ENCODE results near the gene SIRT4. TPM values are rescaled to one million over a fixed set of nuclear protein-coding genes. Genes with fewer than 3 reads are reported as not detected.
"Not testable (repeated sequence)": the region's sequence is repeated elsewhere in the genome, so short reads cannot be mapped to it uniquely, and the experiment has no call there.

Gene SIRT4
- total and polyA plus RNA-seq, 2 donors, result 1.8 to 2.3 TPM

GRCh38 chr12:120292661-120293531, 9.2 kb upstream of the SIRT4 start, which contains the start of gene RNU4-1:
Gene RNU4-1 (minus strand): TSS chr12:120293237.
- peak within 1 kb of the TSS; percentile 46 for H3K4me3 ChIP-seq (ENCODE audit: low read depth, low read length)
- H3K4me1 ChIP-seq (ENCODE audit: insufficient read depth), result no peaks in the 10 kb centered on the region
- H3K27ac ChIP-seq (ENCODE audit: low read depth), result peak within 1 kb of the TSS; percentile 95
- H3K36me3 ChIP-seq (ENCODE audit: insufficient read depth), result no peaks in the 10 kb centered on the region
- WGBS, result under 1% methylated on average over 29 of the region's 29 CpGs
- DNase-seq (ENCODE audit: extremely low spot score), result peak; percentile 91

GRCh38 chr12:120314220-120314619, 12.1 kb downstream of the SIRT4 start:
- no peak for DNase-seq (ENCODE audit: extremely low spot score)
- no peaks in the 10 kb centered on the region for H3K36me3 ChIP-seq (ENCODE audit: insufficient read depth)
- no peaks in the 10 kb centered on the region for H3K4me1 ChIP-seq (ENCODE audit: insufficient read depth)
- WGBS, result 53% methylated on average over 5 of the region's 5 CpGs
- no peak overlapping the region for H3K27ac ChIP-seq (ENCODE audit: low read depth)
- no peak overlapping the region for H3K4me3 ChIP-seq (ENCODE audit: low read depth, low read length)

- WGBS, result 46% methylated on average over 9 of the region's 9 CpGs
- Histone ChIP-seq H3K4me1 (ENCODE audit: insufficient read depth) (no peaks in the 10 kb centered on the region), H3K36me3 (ENCODE audit: insufficient read depth) (no peaks in the 10 kb centered on the region), H3K27ac (ENCODE audit: low read depth) (peak overlapping the region; percentile 81), H3K4me3 (ENCODE audit: low read depth, low read length) (peak overlapping the region; percentile 39)
- DNase-seq (ENCODE audit: extremely low spot score), result no peak
Measured at GRCh38 chr12:120316798-120317223, 14.7 kb downstream of the SIRT4 start.

GRCh38 chr12:120317224-120318105, 15.3 kb downstream of the SIRT4 start:
- H3K27ac ChIP-seq (ENCODE audit: low read depth), result peak overlapping the region; percentile 81
- no peaks in the 10 kb centered on the region for H3K36me3 ChIP-seq (ENCODE audit: insufficient read depth)
- H3K4me3 ChIP-seq (ENCODE audit: low read depth, low read length), result peak overlapping the region; percentile 39
- no peaks in the 10 kb centered on the region for H3K4me1 ChIP-seq (ENCODE audit: insufficient read depth)
- peak; percentile 99 for DNase-seq (ENCODE audit: extremely low spot score)
- WGBS, result 1% methylated on average over 42 of the region's 42 CpGs

- H3K4me1 ChIP-seq (ENCODE audit: insufficient read depth), result no peaks in the 10 kb centered on the region
- DNase-seq (ENCODE audit: extremely low spot score), result no peak
- H3K4me3 ChIP-seq (ENCODE audit: low read depth, low read length), result no peak overlapping the region
- 70% methylated on average over 13 of the region's 13 CpGs for WGBS
- H3K36me3 ChIP-seq (ENCODE audit: insufficient read depth), result no peaks in the 10 kb centered on the region
- no peak overlapping the region for H3K27ac ChIP-seq (ENCODE audit: low read depth)
Measured at GRCh38 chr12:120321382-120322202, 19.5 kb downstream of the SIRT4 start.

- no peaks in the 10 kb centered on the region for H3K4me1 ChIP-seq (ENCODE audit: insufficient read depth)
- no peaks in the 10 kb centered on the region for H3K36me3 ChIP-seq (ENCODE audit: insufficient read depth)
- no peak for DNase-seq (ENCODE audit: extremely low spot score)
- H3K27ac ChIP-seq (ENCODE audit: low read depth), result no peak overlapping the region
- 82% methylated on average over 2 of the region's 2 CpGs for WGBS
- no peak overlapping the region for H3K4me3 ChIP-seq (ENCODE audit: low read depth, low read length)
Measured at GRCh38 chr12:120323772-120324171, 21.7 kb downstream of the SIRT4 start.

GRCh38 chr12:120324841-120325417, 22.8 kb downstream of the SIRT4 start:
- Histone ChIP-seq H3K4me3 (ENCODE audit: low read depth, low read length) (no peak overlapping the region), H3K27ac (ENCODE audit: low read depth) (no peak overlapping the region), H3K4me1 (ENCODE audit: insufficient read depth) (no peaks in the 10 kb centered on the region), H3K36me3 (ENCODE audit: insufficient read depth) (no peaks in the 10 kb centered on the region)
- DNase-seq (ENCODE audit: extremely low spot score), result no peak
- WGBS, result 67% methylated on average over 9 of the region's 9 CpGs

- Histone ChIP-seq H3K27ac (ENCODE audit: low read depth) (no peak within 1 kb of the TSS), H3K36me3 (ENCODE audit: insufficient read depth) (no peaks in the 10 kb centered on the region), H3K4me1 (ENCODE audit: insufficient read depth) (no peaks in the 10 kb centered on the region), H3K4me3 (ENCODE audit: low read depth, low read length) (no peak within 1 kb of the TSS)
- no peak for DNase-seq (ENCODE audit: extremely low spot score)
- 67% methylated on average over 5 of the region's 5 CpGs for WGBS
Measured at GRCh38 chr12:120327593-120327992, 25.5 kb downstream of the SIRT4 start, which contains the start of gene PLA2G1B. Gene PLA2G1B (minus strand): TSS chr12:120327779. CDS start chr12:120327753, 26 bp downstream.

GRCh38 chr12:120328228-120328627, 26.1 kb downstream of the SIRT4 start:
- Histone ChIP-seq H3K4me3 (ENCODE audit: low read depth, low read length) (no peak overlapping the region), H3K27ac (ENCODE audit: low read depth) (no peak overlapping the region), H3K4me1 (ENCODE audit: insufficient read depth) (no peaks in the 10 kb centered on the region), H3K36me3 (ENCODE audit: insufficient read depth) (no peaks in the 10 kb centered on the region)
- WGBS, result 83% methylated on average over 4 of the region's 4 CpGs
- DNase-seq (ENCODE audit: extremely low spot score), result no peak

GRCh38 chr12:120331390-120331789, 29.3 kb downstream of the SIRT4 start:
- no peak for DNase-seq (ENCODE audit: extremely low spot score)
- WGBS, result 53% methylated on average over 3 of the region's 3 CpGs

GRCh38 chr12:120332041-120332440, 29.9 kb downstream of the SIRT4 start:
- Histone ChIP-seq H3K4me3 (ENCODE audit: low read depth, low read length) (no peak overlapping the region), H3K36me3 (ENCODE audit: insufficient read depth) (no peaks in the 10 kb centered on the region), H3K4me1 (ENCODE audit: insufficient read depth) (no peaks in the 10 kb centered on the region), H3K27ac (ENCODE audit: low read depth) (no peak overlapping the region)
- 82% methylated on average over 5 of the region's 5 CpGs for WGBS
- no peak for DNase-seq (ENCODE audit: extremely low spot score)

More at GRCh38 chr12:120331390-120331789, 29.3 kb downstream of the SIRT4 start:
- H3K4me3 ChIP-seq (ENCODE audit: low read depth, low read length), result no peak overlapping the region
- no peaks in the 10 kb centered on the region for H3K36me3 ChIP-seq (ENCODE audit: insufficient read depth)
- H3K27ac ChIP-seq (ENCODE audit: low read depth), result no peak overlapping the region
- no peaks in the 10 kb centered on the region for H3K4me1 ChIP-seq (ENCODE audit: insufficient read depth)

- Histone ChIP-seq H3K4me1 (ENCODE audit: insufficient read depth) (no peaks in the 10 kb centered on the region), H3K36me3 (ENCODE audit: insufficient read depth) (no peaks in the 10 kb centered on the region), H3K27ac (ENCODE audit: low read depth) (no peak overlapping the region), H3K4me3 (ENCODE audit: low read depth, low read length) (no peak overlapping the region)
- 85% methylated on average over 7 of the region's 7 CpGs for WGBS
- DNase-seq (ENCODE audit: extremely low spot score), result no peak
Measured at GRCh38 chr12:120332523-120332922, 30.4 kb downstream of the SIRT4 start.

GRCh38 chr12:120335447-120335846, 33.3 kb downstream of the SIRT4 start:
- not testable (repeated sequence) for H3K27ac ChIP-seq (ENCODE audit: low read depth); H3K4me3 ChIP-seq (ENCODE audit: low read depth, low read length); H3K36me3 ChIP-seq (ENCODE audit: insufficient read depth); H3K4me1 ChIP-seq (ENCODE audit: insufficient read depth); DNase-seq (ENCODE audit: extremely low spot score)
- WGBS, result 20% methylated on average over 12 of the region's 12 CpGs
